IMR-90 (cell line): ENCODE data around the gene LAMA2. TPM values are rescaled to one million over a fixed set of nuclear protein-coding genes. Genes with fewer than 3 reads are reported as not detected.

ENCODE experiments used
- ATAC-seq: fragments of 200-7000 bp; cut with Tn5 transposase; 2 replicates; pipeline ENCODE4 v1.9.1; 2020; ENCODE audit warnings: low read depth, mild to moderate bottlenecking, moderate library complexity
- BruUV-seq: library from RNA; stranded (reverse); fragments of 400-500 nt; replicated peaks from 2 replicates; lab custom pipeline; 2021; lab: Mats Ljungman, UMichigan
- CTCF ChIA-PET: fragments of 300-600 bp; formaldehyde crosslinking; extraction: SDS; loops from one replicate; lab custom pipeline; 2021; ENCODE audit warnings: antibody characterized with exemption; lab: Yijun Ruan, JAX
- POLR2A ChIA-PET: fragments of 300-600 bp; sonication (Branson Sonifier 250); formaldehyde crosslinking; loops from one replicate; lab custom pipeline; 2022; ENCODE audit warnings: antibody characterized with exemption; ENCODE audit not compliant: unreplicated experiment; lab: Charles Lee
- DNase-seq: peaks from one replicate; pipeline ENCODE4 v3.0.0; 2013
- H2AFZ ChIP-seq: replicated peaks from 2 replicates; pipeline ENCODE3; 2013; ENCODE audit warnings: low read length, mild to moderate bottlenecking; ENCODE audit not compliant: poor library complexity
- H2AK5ac ChIP-seq: 2 replicates; pipeline ENCODE4 v1.6.1; 2013; ENCODE audit warnings: low read depth, low read length, inconsistent platforms
- H2AK9ac ChIP-seq: replicated peaks from 2 replicates; pipeline ENCODE3; 2013; ENCODE audit warnings: mild to moderate bottlenecking, low read depth, low read length, moderate library complexity; ENCODE audit not compliant: poor library complexity
- H2BK120ac ChIP-seq: 2 replicates; pipeline ENCODE4 v1.6.1; 2013; ENCODE audit warnings: low read depth, low read length, inconsistent platforms
- H2BK15ac ChIP-seq: 3 replicates; pipeline ENCODE4 v1.6.1; 2013; ENCODE audit warnings: low read depth, low read length, inconsistent platforms
- H2BK20ac ChIP-seq: 2 replicates; pipeline ENCODE4 v1.6.1; 2013; ENCODE audit warnings: low read depth, mild to moderate bottlenecking, inconsistent platforms, low read length, moderate library complexity
- H2BK5ac ChIP-seq: 2 replicates; pipeline ENCODE4 v1.6.1; 2013; ENCODE audit warnings: mild to moderate bottlenecking, low read depth, low read length, inconsistent platforms; ENCODE audit not compliant: poor library complexity, severe bottlenecking
- H3K14ac ChIP-seq: replicated peaks from 2 replicates; pipeline ENCODE4 v1.6.1; 2013; ENCODE audit warnings: low read depth, low read length, inconsistent platforms
- H3K18ac ChIP-seq: 2 replicates; pipeline ENCODE4 v1.6.1; 2013; ENCODE audit warnings: low read depth, low read length, control low read depth
- H3K23ac ChIP-seq: 2 replicates; pipeline ENCODE4 v1.6.1; 2013; ENCODE audit warnings: low read depth, low read length, inconsistent platforms
- H3K27ac ChIP-seq: 2 replicates; pipeline ENCODE4 v1.5.1; 2013; ENCODE audit warnings: mild to moderate bottlenecking, control low read depth, low read length; ENCODE audit not compliant: insufficient read depth
- H3K27me3 ChIP-seq: 2 replicates; pipeline ENCODE4 v1.6.1; 2013; ENCODE audit warnings: low read length; ENCODE audit not compliant: control insufficient read depth, insufficient read depth
- H3K36me3 ChIP-seq: 2 replicates; pipeline ENCODE4 v1.6.1; 2013; ENCODE audit warnings: low read length, mixed read lengths; ENCODE audit not compliant: control insufficient read depth, insufficient read depth
- H3K4ac ChIP-seq: 2 replicates; pipeline ENCODE4 v1.6.1; 2013; ENCODE audit warnings: low read depth, low read length, inconsistent platforms
- H3K4me1 ChIP-seq: 2 replicates; pipeline ENCODE4 v1.6.1; 2013; ENCODE audit warnings: low read length, mixed read lengths; ENCODE audit not compliant: control insufficient read depth, insufficient read depth
- H3K4me2 ChIP-seq: 2 replicates; pipeline ENCODE4 v1.6.1; 2013; ENCODE audit warnings: low read depth, mild to moderate bottlenecking, control low read depth, low read length, moderate library complexity
- H3K4me3 ChIP-seq: 2 replicates; pipeline ENCODE4 v1.5.1; 2013; ENCODE audit warnings: low read depth, mild to moderate bottlenecking, control low read depth, low read length, moderate library complexity; ENCODE audit not compliant: insufficient read depth
- H3K56ac ChIP-seq: 2 replicates; pipeline ENCODE4 v1.6.1; 2013; ENCODE audit warnings: low read length, inconsistent platforms; ENCODE audit not compliant: insufficient read depth; ENCODE audit errors: extremely low read depth
- H3K79me1 ChIP-seq, 2 experiments: 2 replicates each; pipeline ENCODE4 v1.6.1; 2013; ENCODE audit warnings: low read length in 2 of 2, inconsistent platforms in 1 of 2, low read depth in 1 of 2
- H3K9ac ChIP-seq: 2 replicates; pipeline ENCODE4 v1.6.1; 2013; ENCODE audit warnings: low read depth, low read length, control low read depth
- H3K9me1 ChIP-seq: 2 replicates; pipeline ENCODE4 v1.6.1; 2013; ENCODE audit warnings: low read length, inconsistent platforms; ENCODE audit not compliant: insufficient read depth
- H3K9me3 ChIP-seq: 2 replicates; pipeline ENCODE4 v1.6.1; 2013; ENCODE audit warnings: low read length; ENCODE audit not compliant: control insufficient read depth, insufficient read depth
- H4K20me1 ChIP-seq: 2 replicates; pipeline ENCODE4 v1.6.1; 2013; ENCODE audit warnings: low read length, inconsistent platforms; ENCODE audit not compliant: insufficient read depth
- H4K5ac ChIP-seq: 2 replicates; pipeline ENCODE4 v1.6.1; 2013; ENCODE audit warnings: mild to moderate bottlenecking, low read depth, low read length, control low read depth
- H4K8ac ChIP-seq, 2 experiments: 2 replicates each; pipeline ENCODE4 v1.6.1; 2013; ENCODE audit warnings: low read depth in 2 of 2, low read length in 2 of 2, control low read depth in 1 of 2, inconsistent platforms in 1 of 2
- H4K91ac ChIP-seq: 2 replicates; pipeline ENCODE4 v1.6.1; 2013; ENCODE audit warnings: low read depth, low read length, inconsistent platforms; ENCODE audit not compliant: insufficient read depth
- CHD1 ChIP-seq: IDR thresholded peaks from 2 replicates; pipeline ENCODE4 v1.6.1; 2012; ENCODE audit warnings: low read depth, low read length, improper control_type of control experiment
- FOS ChIP-seq: fragments of 150-350 bp; IDR thresholded peaks from 2 replicates; pipeline ENCODE4 v1.6.1; 2016; ENCODE audit warnings: low read depth, low read length
- WGBS, 2 experiments: methylation state at CpG; one replicate each; pipeline versions ENCODE4 v1.1.5 to v1.1.7; 2013; ENCODE audit warnings: missing lambda C conversion rate in 2 of 2; ENCODE audit not compliant: insufficient read length in 1 of 2; ENCODE audit errors: extremely low coverage in 2 of 2; 5-methylcytosine and 5-hydroxymethylcytosine counted together
- dilution Hi-C: fragments of 300-500 bp; cut with HindIII; formaldehyde crosslinking; loops from one replicate; pipeline ENCODE4 v1.14.3; 2018; ENCODE audit warnings: low sequenced_read_pairs; ENCODE audit not compliant: unreplicated experiment
- in situ Hi-C: fragments of 300-500 bp; cut with MboI; formaldehyde crosslinking; loops from 3 replicates; pipeline ENCODE4 v1.14.3; 2019; ENCODE audit warnings: low sequenced_read_pairs, inconsistent platforms, mixed read lengths
- intact Hi-C: fragments of 100-400 bp; cut with micrococcal nuclease; formaldehyde crosslinking; loops from 2 replicates; pipeline ENCODE4 v1.10.0; 2022
- polyA plus RNA-seq, 3 experiments: library from polyadenylated mRNA; depleted of rRNA; stranded (reverse); fragments of >200 nt; gene quantifications; 2 replicates each; pipeline ENCODE4 v1.2.3, GENCODE V29; 2012; ENCODE audit warnings: low replicate concordance in 1 of 3
- total RNA-seq: library from RNA; depleted of rRNA; stranded (reverse); fragments of >200 nt; gene quantifications from 2 replicates; pipeline ENCODE4 v1.2.3, GENCODE V29; 2012

The LAMA2 gene
- total and polyA plus RNA-seq, 2 of the 4 experiments (the other 2 are of a cell fraction), result 9.9 to 13.3 TPM

GRCh38 chr6:129510950-129511349 is 628.0 kb downstream of the LAMA2 start:
- H2AFZ ChIP-seq, result no peak overlapping the region
- H3K36me3 ChIP-seq, result peaks cover 2% of the 10 kb centered on the region
- no TSS peak for BruUV-seq
- H2BK15ac ChIP-seq, result no peak overlapping the region
- H3K79me1 ChIP-seq, result no peaks in the 10 kb centered on the region
- ChIA-PET POLR2A (no interaction called here), CTCF (interaction anchor here (1.0 to 1.4 kb wide), 2 partner anchors 9 to 11 kb away, joined by 3 to 5 read pairs; no protein-coding TSS in a partner anchor)
- no peak overlapping the region for H2BK20ac ChIP-seq
- no peak overlapping the region for H2BK120ac ChIP-seq
- H3K4me1 ChIP-seq, result peaks cover 4% of the 10 kb centered on the region
- no peak overlapping the region for H3K9ac ChIP-seq
- no peak for ATAC-seq
- no peak overlapping the region for H3K18ac ChIP-seq
- H3K9me1 ChIP-seq, result no peaks in the 10 kb centered on the region
- H3K4ac ChIP-seq, result no peak overlapping the region
- no peak overlapping the region for H3K23ac ChIP-seq
- H4K8ac ChIP-seq, result no peak overlapping the region
- H3K14ac ChIP-seq, result no peak overlapping the region
- H4K91ac ChIP-seq, result no peak overlapping the region
- intact Hi-C loops, result no loop called here
- H2BK5ac ChIP-seq, result no peak overlapping the region
- no peak overlapping the region for H2AK5ac ChIP-seq
- H3K27ac ChIP-seq, result no peak overlapping the region
- dilution Hi-C loops, result no loop called here
- in situ Hi-C loops, result no loop called here
- no peak overlapping the region for H4K5ac ChIP-seq
- no peak for TF ChIP-seq FOS
- no peak for TF ChIP-seq CHD1
- H3K4me3 ChIP-seq, result no peak overlapping the region
- H3K4me2 ChIP-seq, result no peak overlapping the region
- H4K20me1 ChIP-seq, result no peaks in the 10 kb centered on the region
- H2AK9ac ChIP-seq, result no peak overlapping the region
- no peaks in the 10 kb centered on the region for H3K9me3 ChIP-seq
- no peak for DNase-seq
- 51% methylated on average over 2 of the region's 2 CpGs; no CpG with 5 or more reads in 1 of the 2 experiments for WGBS, 2 experiments
- no peak overlapping the region for H3K56ac ChIP-seq
- H3K27me3 ChIP-seq, result no peaks in the 10 kb centered on the region
